ENCODE data around the gene OSBP2.

OSBP2 gene

GRCh38 chr22:30770716-30771115, 76.0 kb downstream of the OSBP2 start:
- TF ChIP-seq FOXP2 (optimal IDR thresholded peaks at IDR 0.05; ENCODE audit: borderline replicate concordance, extremely low read depth, extremely low read length, insufficient read depth): no peak
- TF ChIP-seq TAF1 (IDR thresholded peaks at IDR 0.05; ENCODE audit: borderline replicate concordance, insufficient read depth, low read length): no peak
- TF ChIP-seq REST (IDR thresholded peaks at IDR 0.05; ENCODE audit: insufficient read depth in 1 of 2, low read depth in 2 of 2, low read length in 2 of 2): no peak
- TF ChIP-seq SIN3A (IDR thresholded peaks at IDR 0.05; ENCODE audit: borderline replicate concordance, insufficient read depth, low read length): no peak
- TF ChIP-seq POLR2AphosphoS5 (IDR thresholded peaks at IDR 0.05; ENCODE audit: low read depth, low read length): no peak

GRCh38 chr22:30773919-30774318, 79.2 kb downstream of the OSBP2 start:
- TF ChIP-seq TAF1 (IDR thresholded peaks at IDR 0.05; ENCODE audit: borderline replicate concordance, insufficient read depth, low read length) (no peak), SIN3A (IDR thresholded peaks at IDR 0.05; ENCODE audit: borderline replicate concordance, insufficient read depth, low read length) (no peak), FOXP2 (optimal IDR thresholded peaks at IDR 0.05; ENCODE audit: borderline replicate concordance, extremely low read depth, extremely low read length, insufficient read depth) (no peak), REST (IDR thresholded peaks at IDR 0.05; ENCODE audit: insufficient read depth in 1 of 2, low read depth in 2 of 2, low read length in 2 of 2) (no peak), POLR2AphosphoS5 (IDR thresholded peaks at IDR 0.05; ENCODE audit: low read depth, low read length) (no peak)

- no peak for TF ChIP-seq FOXP2 (optimal IDR thresholded peaks at IDR 0.05; ENCODE audit: borderline replicate concordance, extremely low read depth, extremely low read length, insufficient read depth)
Measured at GRCh38 chr22:30774566-30774965, 79.9 kb downstream of the OSBP2 start.

GRCh38 chr22:30776476-30776875, 81.8 kb downstream of the OSBP2 start:
- no peak for TF ChIP-seq TAF1 (IDR thresholded peaks at IDR 0.05; ENCODE audit: borderline replicate concordance, insufficient read depth, low read length)
- TF ChIP-seq SIN3A (IDR thresholded peaks at IDR 0.05; ENCODE audit: borderline replicate concordance, insufficient read depth, low read length): no peak
- TF ChIP-seq REST (IDR thresholded peaks at IDR 0.05; ENCODE audit: insufficient read depth in 1 of 2, low read depth in 2 of 2, low read length in 2 of 2): no peak
- no peak for TF ChIP-seq POLR2AphosphoS5 (IDR thresholded peaks at IDR 0.05; ENCODE audit: low read depth, low read length)
- no peak for TF ChIP-seq FOXP2 (optimal IDR thresholded peaks at IDR 0.05; ENCODE audit: borderline replicate concordance, extremely low read depth, extremely low read length, insufficient read depth)

- no peak for TF ChIP-seq SIN3A (IDR thresholded peaks at IDR 0.05; ENCODE audit: borderline replicate concordance, insufficient read depth, low read length)
- TF ChIP-seq POLR2AphosphoS5 (IDR thresholded peaks at IDR 0.05; ENCODE audit: low read depth, low read length): no peak
- no peak for TF ChIP-seq FOXP2 (optimal IDR thresholded peaks at IDR 0.05; ENCODE audit: borderline replicate concordance, extremely low read depth, extremely low read length, insufficient read depth)
- TF ChIP-seq REST (IDR thresholded peaks at IDR 0.05; ENCODE audit: insufficient read depth in 1 of 2, low read depth in 2 of 2, low read length in 2 of 2): no peak
- TF ChIP-seq TAF1 (IDR thresholded peaks at IDR 0.05; ENCODE audit: borderline replicate concordance, insufficient read depth, low read length): no peak
Measured at GRCh38 chr22:30777587-30777986, 82.9 kb downstream of the OSBP2 start.

Measured in PFSK-1 (cell line).